HepG2 (cell line): ENCODE data around the gene THRAP3. TPM values are rescaled to one million over a fixed set of nuclear protein-coding genes. Genes with fewer than 3 reads are reported as not detected.
A peak's percentile ranks its signal among the peaks of the same experiment; 100 is the strongest.

ENCODE experiments used
- ESRRA ChIP-seq: sonication (generic); formaldehyde crosslinking; IDR thresholded peaks from 2 replicates; pipeline ENCODE4 v1.5.1; 2020; ENCODE audit warnings: mild to moderate bottlenecking, low read depth, missing genetic modification reagents
- FOXA3 ChIP-seq: IDR thresholded peaks from 2 replicates; pipeline ENCODE4 v1.6.1; 2016; ENCODE audit warnings: missing genetic modification reagents, missing compliant biosample characterization
- FOXC1 ChIP-seq: sonication (generic); formaldehyde crosslinking; IDR thresholded peaks from 2 replicates; pipeline ENCODE4 v1.8.0; 2022; ENCODE audit warnings: mild to moderate bottlenecking, missing genetic modification reagents, borderline replicate concordance
- HBP1 ChIP-seq: IDR thresholded peaks from 2 replicates; pipeline ENCODE4 v1.6.1; 2016; ENCODE audit warnings: low read depth, control low read depth
- MXD1 ChIP-seq: sonication (generic); formaldehyde crosslinking; IDR thresholded peaks from 2 replicates; pipeline ENCODE4 v1.4.0; 2020; ENCODE audit warnings: mild to moderate bottlenecking, missing genetic modification reagents
- PRDM15 ChIP-seq: sonication (generic); formaldehyde crosslinking; IDR thresholded peaks from 2 replicates; pipeline ENCODE4 v1.4.0; 2020; ENCODE audit warnings: missing genetic modification reagents
- RBFOX2 ChIP-seq: fragments of 200-400 bp; formaldehyde crosslinking; IDR thresholded peaks from 2 replicates; pipeline ENCODE4 v1.6.1; 2017; ENCODE audit warnings: low read depth, mild to moderate bottlenecking, low read length
- SNAPC2 ChIP-seq: sonication (generic); formaldehyde crosslinking; IDR thresholded peaks from 2 replicates; pipeline ENCODE4 v1.8.1; 2022; ENCODE audit warnings: mild to moderate bottlenecking, missing genetic modification reagents
- SOX13 ChIP-seq, 3 experiments: fragments of 450-650 bp in 1 of 3; sonication (generic) in 1 of 3; formaldehyde crosslinking in 1 of 3; IDR thresholded peaks in 2 of 3; conservative IDR thresholded peaks in 1 of 3; 2 replicates each; pipeline versions ENCODE4 v1.5.0 to v1.6.1; 2016 to 2020; ENCODE audit warnings: antibody characterized with exemption in 1 of 3, mild to moderate bottlenecking in 1 of 3, missing compliant biosample characterization in 1 of 3, missing genetic modification reagents in 1 of 3, moderate library complexity in 1 of 3
- ZMYM4 ChIP-seq: sonication (generic); formaldehyde crosslinking; IDR thresholded peaks from 2 replicates; pipeline ENCODE4 v1.8.1; 2023; ENCODE audit warnings: mild to moderate bottlenecking, missing genetic modification reagents
- ZNF225 ChIP-seq: sonication (generic); formaldehyde crosslinking; IDR thresholded peaks from 2 replicates; pipeline ENCODE4 v1.4.0; 2020; ENCODE audit warnings: mild to moderate bottlenecking, missing genetic modification reagents
- ZNF230 ChIP-seq: sonication (generic); formaldehyde crosslinking; IDR thresholded peaks from 2 replicates; pipeline ENCODE4 v1.4.0; 2020; ENCODE audit warnings: mild to moderate bottlenecking, missing genetic modification reagents
- ZNF3 ChIP-seq: IDR thresholded peaks from 2 replicates; pipeline ENCODE4 v1.7.0; 2017; ENCODE audit warnings: inconsistent platforms
- ZNF383 ChIP-seq: sonication (generic); formaldehyde crosslinking; IDR thresholded peaks from 2 replicates; pipeline ENCODE4 v1.4.0; 2020; ENCODE audit warnings: missing genetic modification reagents, mild to moderate bottlenecking, borderline replicate concordance
- ZNF883 ChIP-seq: sonication (generic); formaldehyde crosslinking; IDR thresholded peaks from 2 replicates; pipeline ENCODE4 v1.5.1; 2020; ENCODE audit warnings: mild to moderate bottlenecking, missing genetic modification reagents; ENCODE audit errors: not compliant biosample characterization
- polyA plus RNA-seq, 8 experiments: library from polyadenylated mRNA; depleted of rRNA in 3 of 8; stranded (reverse) in 7 of 8; unstranded in 1 of 8; fragments of >200 nt; fragmentation: Illumina TruSeq in 4 of 8; extraction: Trizol in 4 of 8; gene quantifications; 2 replicates each; pipeline versions ENCODE4 v1.2.1 to v1.2.3, GENCODE V29; 2011 to 2016; ENCODE audit warnings: low read depth in 4 of 8, missing spikeins in 1 of 8, mixed read lengths in 1 of 8; ENCODE audit not compliant: insufficient read depth in 1 of 8
- total RNA-seq, 5 experiments: library from RNA; depleted of rRNA; stranded (reverse); fragments of >200 nt; fragmentation: Illumina TruSeq; extraction: Trizol; gene quantifications; 2 replicates each; pipeline ENCODE4 v1.2.3, GENCODE V29; 2016; ENCODE audit warnings: low read depth in 1 of 5
- TF ChIP-seq, protein P1 (sequence below): sonication (generic); formaldehyde crosslinking; IDR thresholded peaks from 2 replicates; pipeline ENCODE4 v1.8.1; 2023; ENCODE audit warnings: mild to moderate bottlenecking, missing genetic modification reagents
- TF ChIP-seq, protein P2 (sequence below): fragments of 450-650 bp; IDR thresholded peaks from 2 replicates; pipeline ENCODE4 v1.6.1; 2016

Gene THRAP3
- total and polyA plus RNA-seq, 2 of the 13 experiments (the other 11 are each of a cell fraction or from before 2014, with no cell fraction given) = 45.0 to 92.6 TPM

DNA sequence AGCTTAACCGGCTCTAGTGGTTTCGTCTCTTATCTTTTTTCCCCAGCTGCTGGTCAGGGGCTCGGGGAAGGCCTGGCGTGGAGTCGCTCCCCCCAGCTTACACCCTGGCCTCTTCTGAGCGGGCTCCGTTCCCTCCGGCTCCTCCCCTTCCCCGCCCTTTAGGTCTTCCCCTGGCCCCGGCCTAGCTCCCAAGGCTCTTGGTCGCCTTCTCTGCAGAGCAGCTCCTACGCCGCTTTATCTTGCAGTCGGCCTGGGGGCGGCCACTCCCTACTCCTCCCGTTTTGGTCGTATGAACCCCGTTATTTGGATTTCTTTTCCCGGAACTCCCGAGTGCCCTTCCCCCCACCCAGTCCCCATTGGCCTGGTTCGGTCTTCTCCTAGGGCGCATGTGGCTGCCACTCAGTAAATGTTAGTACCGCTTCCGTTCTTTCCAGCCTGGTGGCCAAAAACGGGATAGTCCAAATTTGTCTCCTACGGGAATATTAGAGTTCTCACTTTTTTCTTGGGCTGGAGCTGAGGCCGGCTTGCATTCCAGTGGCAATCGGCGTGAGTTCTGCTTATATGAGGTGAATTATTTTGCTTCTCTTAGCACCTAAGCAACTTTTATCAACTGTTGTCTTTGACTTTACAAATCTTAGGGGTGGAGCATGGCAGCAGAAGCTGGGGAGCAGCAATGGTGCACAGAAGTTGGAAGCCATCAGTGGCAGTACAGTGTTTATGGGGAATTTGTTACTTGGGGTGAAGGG, 467 bp downstream of the THRAP3 start (continued):
- TF ChIP-seq FOXA3 (peak; percentile 1; the same call in 1 of the 2 replicates), ZNF883 (CRISPR knock-in tag) (no peak), HBP1 (CRISPR knock-in tag) (peak; percentile 80; the same call in 1 of the 2 replicates), ZMYM4 (CRISPR knock-in tag) (0 out of 2 replicates have a peak, but pooled peaks have one; percentile 8), ESRRA (CRISPR knock-in tag) (0 out of 2 replicates have a peak, but pooled peaks have one; percentile 31), SOX13 (IDR thresholded peaks at IDR 0.05) (no peak), SOX13 (CRISPR knock-in tag; conservative IDR thresholded peaks at IDR 0.05 in 1 of 2, IDR thresholded peaks at IDR 0.05 in 1 of 2) (no peak), FOXC1 (CRISPR knock-in tag) (peak; percentile 47; the same call in 1 of the 2 replicates), ZNF230 (CRISPR knock-in tag) (peak; percentile 32; the same call in 1 of the 2 replicates), ZNF3 (no peak), PRDM15 (peak; percentile 55; the same call in 1 of the 2 replicates), ZNF383 (no peak), RBFOX2 (peak; percentile 66), ZNF225 (CRISPR knock-in tag) (peak; percentile 77; the same call in 1 of the 2 replicates), SNAPC2 (CRISPR knock-in tag) (no peak; the same call in 1 of the 2 replicates), MXD1 (CRISPR knock-in tag) (peak; percentile 60)
- TF ChIP-seq, protein P1, sequence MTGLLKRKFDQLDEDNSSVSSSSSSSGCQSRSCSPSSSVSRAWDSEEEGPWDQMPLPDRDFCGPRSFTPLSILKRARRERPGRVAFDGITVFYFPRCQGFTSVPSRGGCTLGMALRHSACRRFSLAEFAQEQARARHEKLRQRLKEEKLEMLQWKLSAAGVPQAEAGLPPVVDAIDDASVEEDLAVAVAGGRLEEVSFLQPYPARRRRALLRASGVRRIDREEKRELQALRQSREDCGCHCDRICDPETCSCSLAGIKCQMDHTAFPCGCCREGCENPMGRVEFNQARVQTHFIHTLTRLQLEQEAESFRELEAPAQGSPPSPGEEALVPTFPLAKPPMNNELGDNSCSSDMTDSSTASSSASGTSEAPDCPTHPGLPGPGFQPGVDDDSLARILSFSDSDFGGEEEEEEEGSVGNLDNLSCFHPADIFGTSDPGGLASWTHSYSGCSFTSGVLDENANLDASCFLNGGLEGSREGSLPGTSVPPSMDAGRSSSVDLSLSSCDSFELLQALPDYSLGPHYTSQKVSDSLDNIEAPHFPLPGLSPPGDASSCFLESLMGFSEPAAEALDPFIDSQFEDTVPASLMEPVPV (CRISPR knock-in tag) = 0 out of 2 replicates have a peak, but pooled peaks have one; percentile 66
- TF ChIP-seq, protein P2, sequence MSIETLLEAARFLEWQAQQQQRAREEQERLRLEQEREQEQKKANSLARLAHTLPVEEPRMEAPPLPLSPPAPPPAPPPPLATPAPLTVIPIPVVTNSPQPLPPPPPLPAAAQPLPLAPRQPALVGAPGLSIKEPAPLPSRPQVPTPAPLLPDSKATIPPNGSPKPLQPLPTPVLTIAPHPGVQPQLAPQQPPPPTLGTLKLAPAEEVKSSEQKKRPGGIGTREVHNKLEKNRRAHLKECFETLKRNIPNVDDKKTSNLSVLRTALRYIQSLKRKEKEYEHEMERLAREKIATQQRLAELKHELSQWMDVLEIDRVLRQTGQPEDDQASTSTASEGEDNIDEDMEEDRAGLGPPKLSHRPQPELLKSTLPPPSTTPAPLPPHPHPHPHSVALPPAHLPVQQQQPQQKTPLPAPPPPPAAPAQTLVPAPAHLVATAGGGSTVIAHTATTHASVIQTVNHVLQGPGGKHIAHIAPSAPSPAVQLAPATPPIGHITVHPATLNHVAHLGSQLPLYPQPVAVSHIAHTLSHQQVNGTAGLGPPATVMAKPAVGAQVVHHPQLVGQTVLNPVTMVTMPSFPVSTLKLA = peak; percentile 51
